DMS 273 (cell line): ENCODE data around the gene HPSE.
"Not testable (repeated sequence)": the region's sequence is repeated elsewhere in the genome, so short reads cannot be mapped to it uniquely, and the experiment has no call there.

Experiments
- DNase-seq: peaks from one replicate; lab custom pipeline; 2025; ENCODE audit not compliant: unreplicated experiment; lab: John Stamatoyannopoulos, UW

Gene HPSE

DNA sequence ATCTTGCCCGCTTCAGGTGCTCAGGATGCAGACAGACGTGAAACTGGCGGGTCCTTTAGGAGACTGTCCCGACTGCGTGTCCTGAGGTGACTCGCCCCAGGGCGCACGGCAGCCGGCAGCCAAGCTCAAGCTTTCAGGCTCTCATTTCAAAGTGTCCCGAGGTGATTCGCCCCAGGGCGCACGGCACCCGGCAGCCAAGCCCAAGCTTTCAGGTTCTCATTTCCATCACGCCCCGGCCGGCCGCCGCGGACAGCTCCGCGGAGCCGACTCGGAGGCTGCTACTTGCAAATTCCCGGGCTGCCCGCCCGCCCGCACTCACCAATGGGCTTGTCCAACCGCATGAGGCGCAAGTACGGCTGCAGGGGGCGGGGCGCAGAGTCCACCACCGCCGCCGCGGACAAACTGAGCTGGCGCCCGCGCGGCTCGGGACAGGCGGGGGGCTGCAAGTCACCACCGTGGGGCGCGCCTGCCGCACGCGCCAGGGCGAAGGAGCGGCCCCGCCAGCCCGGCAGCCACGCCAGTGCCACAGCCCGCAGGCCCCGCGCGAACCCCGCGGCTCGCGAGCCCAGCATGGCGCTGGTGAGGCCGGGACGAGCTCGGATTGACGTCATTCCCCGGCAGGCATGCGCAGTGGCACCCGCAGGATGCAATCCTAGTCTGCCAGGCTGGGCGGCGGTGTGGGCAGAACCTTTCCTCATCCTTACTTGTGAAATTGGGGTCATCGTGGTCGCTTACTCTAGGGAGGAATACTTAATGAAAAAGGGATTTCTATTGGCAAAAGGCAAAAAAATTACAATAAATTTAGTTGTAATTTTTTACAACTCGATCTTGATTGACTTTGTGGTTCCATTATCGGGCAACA is 50.2 kb downstream of the HPSE start, which contains the start of gene COQ2:
Gene COQ2 (minus strand): TSS at position 606 of the 862 bp plus-strand sequence. CDS start 34 bp downstream, at position 572.
- peak; percentile 95 for DNase-seq

DNA sequence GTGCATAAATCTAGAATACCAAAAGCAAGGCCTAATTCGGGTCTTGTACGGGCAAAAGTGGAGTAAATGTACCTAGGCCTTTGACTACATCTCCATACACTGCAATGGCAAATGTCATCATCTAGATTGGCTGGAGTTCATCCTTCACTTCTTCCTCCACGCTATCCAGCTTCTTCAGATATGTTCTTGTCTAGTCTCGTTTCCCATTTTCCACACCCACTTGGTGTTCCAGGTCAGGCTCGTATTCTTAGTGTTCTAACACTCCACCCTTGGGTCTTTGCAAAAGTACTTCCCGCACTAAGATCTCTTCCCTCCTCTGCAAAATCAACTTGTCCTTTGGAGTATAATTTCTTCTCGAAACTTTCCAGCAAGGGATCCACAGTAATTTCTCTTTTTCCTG is 51.5 kb downstream of the HPSE start:
- DNase-seq: peak; percentile 1

DNA sequence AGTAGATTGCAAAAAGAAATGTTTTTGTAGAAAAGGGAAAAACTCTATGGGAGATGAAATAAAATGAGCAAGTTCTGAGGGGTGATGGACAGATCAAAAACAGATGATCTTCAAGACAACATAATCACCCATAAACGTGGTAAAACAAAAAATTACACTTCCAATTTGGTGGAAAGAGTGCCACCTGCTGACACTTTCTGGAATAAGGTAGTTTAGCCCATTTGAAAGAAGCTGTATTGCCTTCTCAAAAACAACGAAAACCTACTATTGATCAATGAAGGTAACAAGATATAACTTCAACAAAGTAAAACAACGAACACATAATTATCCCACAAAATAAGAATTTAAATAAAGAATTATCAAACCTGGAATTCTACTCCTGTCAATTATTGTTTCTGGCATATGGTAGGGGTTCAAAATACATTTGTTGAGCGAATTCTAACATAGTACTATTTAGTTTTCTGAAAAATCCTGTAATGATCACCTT is 52.6 kb downstream of the HPSE start:
- DNase-seq: peak; percentile 64

DNA sequence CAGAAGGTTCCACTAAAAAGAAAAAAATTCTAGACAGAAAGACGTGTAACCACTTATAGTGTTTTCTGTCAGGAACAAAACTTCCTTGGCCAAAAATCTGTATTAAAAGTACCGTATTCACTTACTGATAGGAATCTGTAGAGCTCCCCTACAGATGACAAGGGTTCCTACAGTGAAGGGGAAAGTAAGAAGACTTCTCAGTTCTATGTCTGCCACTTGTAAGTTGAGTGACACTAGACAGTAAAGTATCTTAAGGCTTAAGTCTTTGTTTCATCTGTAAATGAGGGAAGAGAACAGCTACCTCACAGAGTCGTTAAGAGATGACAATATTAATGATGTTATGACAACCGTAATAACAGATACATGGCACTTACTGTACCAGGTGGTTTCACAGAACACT is 53.3 kb downstream of the HPSE start:
- peak; percentile 1 for DNase-seq

DNA sequence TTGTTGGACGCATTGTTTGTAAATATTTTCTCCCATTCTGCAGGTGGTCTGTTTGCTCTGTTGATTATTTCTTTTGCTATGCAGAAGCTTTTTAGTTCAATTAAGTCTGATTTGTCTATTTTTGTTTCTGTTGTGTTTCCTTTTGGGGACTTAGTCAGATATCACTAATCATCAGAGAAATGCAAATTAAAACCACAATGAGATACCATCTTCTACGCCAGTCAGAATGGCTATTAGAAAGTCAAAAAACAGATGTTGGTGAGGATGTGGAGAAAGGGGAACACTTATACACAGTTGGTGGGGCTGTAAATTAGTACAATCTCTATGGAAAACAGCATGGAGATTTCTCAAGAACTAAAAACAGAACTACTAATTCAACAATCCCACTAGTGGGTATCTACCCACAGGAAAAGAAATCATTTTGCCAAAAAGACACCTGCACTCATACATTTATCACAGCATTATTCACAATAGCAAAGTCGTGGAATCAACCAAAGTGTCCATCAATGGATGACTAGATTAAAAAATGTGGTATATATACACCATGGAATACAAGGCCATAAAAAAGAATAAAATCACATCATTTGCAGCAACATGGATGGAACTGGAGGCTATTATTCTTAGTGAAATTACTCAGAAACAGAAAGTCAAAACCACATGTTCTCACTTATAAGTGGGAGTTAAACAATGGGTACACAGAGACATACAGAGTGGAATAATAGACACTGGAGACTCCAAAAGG is 58.2 kb downstream of the HPSE start:
- no peak for DNase-seq

DNA sequence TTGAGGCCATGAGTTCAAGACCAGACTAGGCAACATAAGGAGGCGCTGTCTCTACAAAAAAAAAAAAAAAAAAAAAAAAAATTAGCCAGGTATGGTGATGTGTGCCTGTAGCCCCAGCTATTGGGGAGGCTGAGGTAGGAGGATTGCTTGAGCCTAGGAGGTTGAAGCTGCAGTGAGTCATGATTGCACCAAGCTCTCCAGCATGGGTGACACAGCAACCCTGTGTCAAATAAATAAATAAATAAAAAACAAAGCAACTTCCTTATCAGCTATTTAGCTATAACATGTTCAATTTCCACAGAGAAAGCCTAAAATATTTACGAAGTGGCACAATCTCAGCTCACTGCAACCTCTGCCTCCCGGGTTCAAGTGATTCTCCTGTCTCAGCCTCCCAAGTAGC is 60.7 kb downstream of the HPSE start:
- not testable (repeated sequence) for DNase-seq

DNA sequence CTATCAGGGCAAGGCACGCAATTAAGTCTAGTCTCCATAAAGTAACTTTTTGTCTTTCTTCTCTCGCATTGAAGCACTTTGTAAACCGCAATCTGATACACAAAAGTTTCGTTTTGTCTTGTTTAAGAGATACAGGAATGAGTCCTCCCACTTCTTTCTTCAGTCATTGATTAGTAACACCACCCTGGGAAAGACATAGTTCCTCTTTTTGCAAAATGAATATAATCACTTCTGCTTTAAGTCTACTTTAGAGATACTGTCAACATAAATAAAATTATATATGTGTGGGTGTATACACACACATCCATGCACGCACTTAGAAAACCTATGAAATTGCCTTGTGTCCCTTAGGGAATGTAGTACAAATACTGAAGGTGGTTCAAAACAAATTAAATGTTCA is 61.7 kb downstream of the HPSE start:
- no peak for DNase-seq

DNA sequence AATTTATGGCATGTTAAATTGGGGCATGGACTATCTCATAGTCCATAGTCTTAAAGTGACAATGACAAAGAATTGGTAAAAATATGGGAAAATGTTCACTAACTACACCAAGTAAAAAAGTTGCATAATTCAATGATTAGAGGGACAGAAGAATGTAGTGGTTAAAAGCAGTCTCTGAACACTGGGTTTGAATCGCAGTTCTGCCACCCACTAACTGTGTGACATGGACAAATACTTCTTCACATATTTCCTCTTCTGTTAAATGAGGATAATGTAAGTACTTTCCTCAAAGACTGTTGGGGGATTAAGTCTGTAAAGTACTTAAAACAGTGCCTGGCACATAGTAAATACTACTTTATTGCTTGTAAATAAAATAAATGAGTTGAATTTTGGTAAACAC is 65.4 kb downstream of the HPSE start:
- no peak for DNase-seq

DNA sequence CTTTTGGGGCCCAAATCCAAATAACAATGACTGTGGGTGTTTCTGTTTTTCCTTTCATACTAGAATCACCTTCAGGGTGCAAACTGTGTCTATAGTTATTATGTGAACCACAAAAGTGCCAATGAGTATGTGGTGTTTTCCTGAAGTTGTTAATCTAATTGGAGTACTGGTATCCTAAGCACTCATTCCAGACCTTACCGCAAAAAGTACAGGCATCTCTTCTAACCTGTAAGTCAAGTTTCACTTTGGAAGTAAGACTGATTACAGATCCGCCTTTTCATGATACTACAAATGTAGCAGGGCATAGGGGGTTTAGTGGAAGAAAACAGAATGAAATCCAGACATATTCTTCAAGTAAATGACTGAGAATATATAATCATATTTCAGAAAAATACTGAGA is 66.2 kb downstream of the HPSE start:
- DNase-seq: no peak

DNA sequence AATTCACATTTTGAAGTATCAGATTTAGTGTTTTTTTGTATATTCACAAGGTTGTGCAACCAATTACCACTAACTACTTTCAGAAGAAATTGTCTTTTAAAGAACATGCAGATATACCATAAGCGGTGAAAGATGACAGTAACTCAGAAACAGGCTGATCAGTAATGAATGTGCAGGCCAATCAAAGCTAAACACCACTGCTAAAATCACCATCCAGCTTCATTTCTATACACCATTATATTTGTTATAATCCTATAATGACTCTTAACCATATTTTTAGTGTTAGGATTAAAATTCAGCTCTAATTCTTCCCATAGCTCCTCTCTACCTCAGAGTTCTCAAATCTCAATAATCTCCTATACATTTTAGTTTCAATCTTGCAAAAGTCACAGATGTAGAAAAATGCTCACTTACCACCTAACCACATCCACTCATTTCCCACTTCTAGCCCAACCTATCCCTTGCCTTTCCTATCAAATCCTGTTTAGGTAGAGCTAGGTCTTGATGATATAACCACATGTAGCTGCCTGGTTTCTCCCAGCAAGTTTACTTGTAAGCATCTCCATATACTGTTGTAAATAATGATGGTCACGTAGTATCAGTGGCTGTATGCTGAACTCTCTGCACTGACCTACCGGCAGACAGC is 66.7 kb downstream of the HPSE start:
- DNase-seq: no peak

DNA sequence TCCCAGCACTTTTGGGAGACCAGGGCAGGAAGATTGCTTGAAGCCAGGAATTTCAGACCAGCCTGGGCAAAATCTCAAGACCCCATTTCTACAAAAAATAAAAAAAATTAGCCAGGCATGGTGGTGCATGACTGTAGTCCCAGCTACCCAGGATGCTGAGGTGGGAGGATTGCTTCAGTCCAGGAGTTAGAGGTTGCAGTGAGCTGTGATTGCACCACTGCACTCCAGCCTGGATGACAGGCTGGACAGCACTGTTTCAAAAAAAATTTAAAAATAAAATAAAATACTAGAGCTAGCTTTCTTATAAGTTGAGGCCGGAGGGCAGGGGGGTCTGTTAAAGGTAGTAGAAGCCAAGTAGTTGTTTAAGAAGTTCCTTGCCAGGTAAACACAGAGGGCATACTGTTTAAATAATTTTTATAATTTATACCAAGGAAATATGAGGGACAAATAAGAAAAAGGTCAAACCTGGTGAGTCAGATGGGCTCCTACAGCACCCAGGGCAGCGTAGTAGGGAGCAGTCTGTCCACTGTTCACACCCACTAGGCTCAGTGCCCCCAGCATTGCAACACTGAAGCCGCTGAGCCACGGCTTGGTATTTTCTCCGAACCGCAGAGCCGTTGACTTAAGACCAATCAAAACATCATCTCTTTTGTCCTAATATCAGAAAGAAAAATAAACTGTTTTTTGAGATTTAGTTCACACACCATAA is 67.4 kb downstream of the HPSE start:
- no peak for DNase-seq

DNA sequence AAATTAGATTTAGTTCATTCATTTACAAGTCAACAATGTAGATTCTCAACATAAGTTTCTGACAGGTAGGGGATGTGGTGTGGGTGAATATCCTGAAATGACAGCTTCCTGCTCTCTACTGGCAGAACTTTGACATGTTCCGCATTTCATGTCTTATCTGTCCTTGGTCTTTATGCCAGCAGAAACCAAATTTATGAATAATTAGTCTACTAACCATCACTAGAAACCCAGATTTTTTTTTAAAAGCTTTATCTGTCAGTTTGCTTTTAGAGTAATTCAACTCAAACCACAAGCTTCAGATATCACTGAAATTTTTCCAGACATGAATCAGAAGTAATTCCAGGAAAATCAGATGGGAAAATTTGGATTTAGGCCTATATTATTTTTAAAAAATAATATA is 68.0 kb downstream of the HPSE start:
- no peak for DNase-seq

DNA sequence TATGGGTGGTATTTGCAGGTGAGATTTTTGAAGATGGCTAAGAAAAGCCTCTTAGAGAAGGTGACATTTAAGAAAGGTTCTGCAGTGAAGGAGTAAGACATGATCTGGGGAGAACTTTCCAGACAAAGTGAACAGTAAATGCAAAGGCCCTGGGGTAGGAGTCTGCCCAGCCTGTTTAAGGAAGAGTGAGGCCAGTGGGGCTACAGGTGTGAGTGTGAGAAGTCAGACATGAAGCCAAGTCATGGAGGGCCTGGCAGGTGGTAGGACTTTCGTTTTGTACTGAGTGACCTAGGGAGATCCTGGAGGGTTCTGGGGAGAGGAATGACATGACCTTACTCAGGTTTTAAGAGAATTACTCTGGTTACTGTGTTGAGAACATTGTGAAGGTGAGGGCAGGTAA is 71.5 kb downstream of the HPSE start:
- no peak for DNase-seq

DNA sequence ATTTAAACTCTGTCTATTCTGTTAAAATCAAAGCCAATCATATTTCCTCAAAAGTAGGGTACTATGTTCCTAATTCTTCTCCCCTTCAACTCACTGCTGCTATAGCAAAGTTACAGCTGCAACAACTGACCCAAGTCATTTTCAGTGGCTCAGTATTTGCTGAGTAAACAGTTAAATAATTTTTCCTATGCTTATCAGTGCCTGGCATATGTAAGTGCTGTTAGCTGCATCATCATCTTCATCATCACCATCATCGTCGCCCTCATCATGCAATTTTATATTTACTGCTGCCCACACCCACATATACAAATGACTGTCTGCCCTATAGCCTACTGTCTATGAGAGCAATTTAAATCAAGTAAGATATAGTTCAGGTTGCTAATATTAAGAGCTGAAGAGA is 72.0 kb downstream of the HPSE start:
- no peak for DNase-seq

DNA sequence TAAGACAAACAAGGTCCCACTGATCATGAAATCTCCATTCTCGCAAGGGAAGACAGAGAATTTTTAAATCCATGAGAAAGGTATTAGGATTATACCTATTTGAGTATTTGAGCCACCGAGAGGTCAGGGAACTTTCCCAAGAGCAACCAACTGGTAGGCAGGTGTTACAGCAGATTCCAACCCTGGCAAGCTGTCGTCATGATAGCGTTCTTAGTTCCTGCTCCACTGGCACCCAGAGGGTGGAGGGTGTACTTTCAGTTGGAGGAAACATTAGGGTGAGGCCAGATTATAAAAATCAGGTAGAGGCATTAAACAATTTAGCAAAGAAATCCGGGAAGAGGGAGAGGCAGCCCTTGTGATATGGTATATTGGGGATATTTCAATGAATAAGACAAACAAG is 73.3 kb downstream of the HPSE start:
- DNase-seq: no peak

DNA sequence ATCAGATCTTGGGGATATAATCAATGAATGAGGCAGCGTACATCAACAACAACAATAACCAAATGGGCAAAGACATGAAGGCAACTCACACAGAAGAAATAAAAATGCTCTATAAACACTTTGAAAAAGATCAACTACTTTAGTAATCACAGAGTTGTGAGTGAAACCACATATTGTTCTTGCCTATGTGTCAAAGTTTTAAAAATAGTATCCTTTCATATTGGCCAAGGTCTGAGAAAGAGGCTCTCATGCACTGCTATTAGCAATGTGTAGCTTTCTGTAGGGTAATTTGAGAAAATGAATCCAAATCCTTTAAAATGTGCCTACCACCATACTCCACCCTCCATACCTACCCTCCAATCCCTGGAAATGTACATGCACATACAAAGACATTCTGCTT is 75.1 kb downstream of the HPSE start:
- DNase-seq: no peak

DNA sequence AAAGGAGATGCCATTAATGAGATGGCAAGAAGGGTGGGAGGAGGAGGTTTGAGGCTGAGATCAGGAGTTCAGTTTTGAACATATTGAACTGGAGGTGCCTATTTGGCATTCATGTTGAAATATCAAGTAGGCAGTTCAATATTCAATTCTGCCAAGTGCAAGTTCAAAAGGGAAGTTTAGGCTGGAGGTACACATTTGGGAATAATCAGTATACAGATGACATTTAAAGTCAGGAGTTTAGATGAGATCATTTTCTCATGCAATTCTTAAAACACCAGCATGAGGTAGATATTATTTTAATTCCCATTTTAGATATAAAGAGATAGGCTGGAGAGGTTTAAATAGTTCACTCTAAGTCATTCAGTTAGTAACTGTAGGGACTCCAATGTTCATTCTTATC is 76.2 kb downstream of the HPSE start:
- DNase-seq: no peak

DNA sequence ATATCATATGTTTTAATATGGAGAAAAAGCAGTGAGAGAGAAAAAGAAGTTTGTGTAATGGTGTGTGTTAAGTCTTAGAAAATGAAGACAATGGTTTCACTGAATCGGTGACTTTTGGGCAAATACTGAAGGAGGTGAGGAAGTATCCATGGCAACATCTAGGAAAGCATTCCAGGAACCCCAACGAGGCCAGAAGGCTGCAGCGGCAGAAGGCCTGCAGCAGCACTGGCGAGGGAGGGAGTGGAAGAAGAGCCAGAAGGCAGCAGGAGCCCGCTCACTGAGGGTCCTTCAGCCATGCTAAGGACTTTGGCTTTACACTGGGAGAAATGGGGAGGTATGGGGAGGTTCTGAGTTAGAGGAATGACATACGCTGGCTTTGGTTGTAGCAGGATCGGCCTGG is 76.8 kb downstream of the HPSE start:
- DNase-seq: no peak

DNA sequence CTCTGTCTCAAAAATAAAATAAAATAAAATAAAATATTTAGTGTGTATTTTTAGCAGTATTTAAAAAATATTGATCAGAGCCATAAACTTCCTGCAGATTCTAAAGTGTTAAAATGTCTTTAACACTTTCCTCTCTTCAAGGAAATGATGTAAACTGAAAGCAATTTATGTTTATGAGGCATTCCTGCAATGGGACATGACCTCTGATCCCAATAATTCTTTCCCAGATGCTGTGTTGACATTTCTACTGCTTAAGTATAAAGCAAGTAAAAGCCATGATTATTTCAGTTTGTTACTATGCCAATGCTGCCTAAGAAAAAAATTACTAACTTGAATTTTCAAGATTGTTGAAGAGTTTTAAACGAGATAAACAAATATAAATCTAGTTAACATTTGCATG is 79.1 kb downstream of the HPSE start:
- DNase-seq: no peak

DNA sequence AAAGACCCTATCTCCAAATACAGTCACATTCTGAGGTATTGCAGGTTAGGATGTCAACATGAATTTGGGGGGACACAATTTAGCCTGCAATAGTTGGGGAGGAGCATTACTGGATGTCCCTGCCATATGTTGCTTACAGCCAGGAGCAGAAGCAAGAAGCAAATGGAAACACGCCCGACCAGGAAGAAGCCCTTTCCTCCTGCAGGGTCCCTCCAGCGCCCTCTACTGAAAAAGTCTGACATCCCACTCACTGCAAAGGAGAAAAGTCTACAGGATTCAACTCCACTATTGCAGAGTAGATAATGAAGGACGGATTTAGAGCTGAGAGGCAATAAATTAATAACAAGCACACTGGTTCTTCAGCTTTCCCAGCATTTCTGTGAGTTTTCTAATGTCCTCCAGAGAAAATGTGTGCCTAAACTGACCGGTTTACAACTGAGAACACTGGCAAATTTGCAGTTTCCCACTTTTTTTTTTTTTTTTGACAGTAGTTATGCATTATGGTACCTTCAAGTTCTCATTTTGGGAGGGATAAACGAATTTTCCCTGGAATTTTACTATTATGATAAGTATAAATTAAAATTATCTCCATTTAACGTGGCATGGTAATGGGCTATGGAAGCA is 81.8 kb downstream of the HPSE start:
- DNase-seq: peak; percentile 86

DNA sequence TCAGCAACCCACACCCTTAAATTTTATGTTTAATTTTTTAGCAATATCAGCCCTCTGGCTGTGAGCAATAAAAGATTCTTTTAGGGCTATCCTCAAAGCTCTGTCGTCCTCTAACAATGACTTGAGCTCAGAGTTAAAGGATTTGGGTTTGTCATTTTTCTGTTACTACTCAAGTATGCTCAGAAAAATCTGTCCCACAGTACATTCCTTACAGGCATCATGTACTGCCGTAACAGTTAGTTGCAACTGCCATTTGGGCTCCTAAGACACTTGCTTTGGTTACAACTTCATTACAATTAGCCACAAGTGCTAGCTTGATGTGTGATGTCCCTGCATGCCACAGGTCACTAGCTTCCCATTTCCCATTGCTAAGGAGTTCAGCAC is 83.2 kb downstream of the HPSE start:
- DNase-seq: no peak
